ENCODE data around the gene SGCA. TPM values are rescaled to one million over a fixed set of nuclear protein-coding genes. Genes with fewer than 3 reads are reported as not detected.

SGCA gene
- total and polyA plus RNA-seq, 2 of the 13 experiments (the other 11 are each of a cell fraction or from before 2014, with no cell fraction given), result not detected

GRCh38 chr17:50149417-50150353, 16.1 kb upstream of the SGCA start (continued):
- TF ChIP-seq XBP1 (CRISPR knock-in tag; IDR thresholded peaks at IDR 0.05) (no peak), HOXD1 (CRISPR knock-in tag; IDR thresholded peaks at IDR 0.05) (no peak; the same call in 1 of the 2 replicates), HNRNPLL (IDR thresholded peaks at IDR 0.05; ENCODE audit: low read depth, low read length, poor library complexity, severe bottlenecking) (peak; percentile 99), SMAD9 (CRISPR knock-in tag; IDR thresholded peaks at IDR 0.05) (no peak), ZNF143 (CRISPR knock-in tag; IDR thresholded peaks at IDR 0.05) (no peak), FOXO4 (CRISPR knock-in tag; conservative IDR thresholded peaks at IDR 0.05) (peak; percentile 85; the same call in 1 of the 2 replicates), ZFP82 (CRISPR knock-in tag; IDR thresholded peaks at IDR 0.05; ENCODE audit: borderline replicate concordance) (no peak), SATB2 (CRISPR knock-in tag; IDR thresholded peaks at IDR 0.05) (peak; percentile 41; the same call in 1 of the 2 replicates), HOXA3 (CRISPR knock-in tag; IDR thresholded peaks at IDR 0.05) (peak; percentile 88), ERF (CRISPR knock-in tag; IDR thresholded peaks at IDR 0.05) (peak; percentile 47; the same call in 1 of the 2 replicates), MTF1 (CRISPR knock-in tag; IDR thresholded peaks at IDR 0.05) (no peak), ZNF552 (CRISPR knock-in tag; IDR thresholded peaks at IDR 0.05; ENCODE audit: borderline replicate concordance) (no peak), ZC3H4 (CRISPR knock-in tag; IDR thresholded peaks at IDR 0.05; ENCODE audit: borderline replicate concordance) (no peak), REXO4 (CRISPR knock-in tag; IDR thresholded peaks at IDR 0.05; ENCODE audit: borderline replicate concordance) (no peak), SUZ12 (IDR thresholded peaks at IDR 0.05; ENCODE audit: low read depth, low read length) (no peak), ZNF30 (CRISPR knock-in tag; IDR thresholded peaks at IDR 0.05) (no peak), ATM (IDR thresholded peaks at IDR 0.05; ENCODE audit: borderline replicate concordance) (no peak), ZNF33B (CRISPR knock-in tag; IDR thresholded peaks at IDR 0.05) (peak; percentile 24; the same call in 1 of the 2 replicates), TOE1 (CRISPR knock-in tag; IDR thresholded peaks at IDR 0.05) (no peak)
- TF ChIP-seq, protein P1, sequence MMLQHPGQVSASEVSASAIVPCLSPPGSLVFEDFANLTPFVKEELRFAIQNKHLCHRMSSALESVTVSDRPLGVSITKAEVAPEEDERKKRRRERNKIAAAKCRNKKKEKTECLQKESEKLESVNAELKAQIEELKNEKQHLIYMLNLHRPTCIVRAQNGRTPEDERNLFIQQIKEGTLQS (CRISPR knock-in tag; IDR thresholded peaks at IDR 0.05), result no peak
- TF ChIP-seq, protein P2, sequence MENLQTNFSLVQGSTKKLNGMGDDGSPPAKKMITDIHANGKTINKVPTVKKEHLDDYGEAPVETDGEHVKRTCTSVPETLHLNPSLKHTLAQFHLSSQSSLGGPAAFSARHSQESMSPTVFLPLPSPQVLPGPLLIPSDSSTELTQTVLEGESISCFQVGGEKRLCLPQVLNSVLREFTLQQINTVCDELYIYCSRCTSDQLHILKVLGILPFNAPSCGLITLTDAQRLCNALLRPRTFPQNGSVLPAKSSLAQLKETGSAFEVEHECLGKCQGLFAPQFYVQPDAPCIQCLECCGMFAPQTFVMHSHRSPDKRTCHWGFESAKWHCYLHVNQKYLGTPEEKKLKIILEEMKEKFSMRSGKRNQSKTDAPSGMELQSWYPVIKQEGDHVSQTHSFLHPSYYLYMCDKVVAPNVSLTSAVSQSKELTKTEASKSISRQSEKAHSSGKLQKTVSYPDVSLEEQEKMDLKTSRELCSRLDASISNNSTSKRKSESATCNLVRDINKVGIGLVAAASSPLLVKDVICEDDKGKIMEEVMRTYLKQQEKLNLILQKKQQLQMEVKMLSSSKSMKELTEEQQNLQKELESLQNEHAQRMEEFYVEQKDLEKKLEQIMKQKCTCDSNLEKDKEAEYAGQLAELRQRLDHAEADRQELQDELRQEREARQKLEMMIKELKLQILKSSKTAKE (CRISPR knock-in tag; IDR thresholded peaks at IDR 0.05; ENCODE audit: borderline replicate concordance), result no peak
- TF ChIP-seq, protein P3, sequence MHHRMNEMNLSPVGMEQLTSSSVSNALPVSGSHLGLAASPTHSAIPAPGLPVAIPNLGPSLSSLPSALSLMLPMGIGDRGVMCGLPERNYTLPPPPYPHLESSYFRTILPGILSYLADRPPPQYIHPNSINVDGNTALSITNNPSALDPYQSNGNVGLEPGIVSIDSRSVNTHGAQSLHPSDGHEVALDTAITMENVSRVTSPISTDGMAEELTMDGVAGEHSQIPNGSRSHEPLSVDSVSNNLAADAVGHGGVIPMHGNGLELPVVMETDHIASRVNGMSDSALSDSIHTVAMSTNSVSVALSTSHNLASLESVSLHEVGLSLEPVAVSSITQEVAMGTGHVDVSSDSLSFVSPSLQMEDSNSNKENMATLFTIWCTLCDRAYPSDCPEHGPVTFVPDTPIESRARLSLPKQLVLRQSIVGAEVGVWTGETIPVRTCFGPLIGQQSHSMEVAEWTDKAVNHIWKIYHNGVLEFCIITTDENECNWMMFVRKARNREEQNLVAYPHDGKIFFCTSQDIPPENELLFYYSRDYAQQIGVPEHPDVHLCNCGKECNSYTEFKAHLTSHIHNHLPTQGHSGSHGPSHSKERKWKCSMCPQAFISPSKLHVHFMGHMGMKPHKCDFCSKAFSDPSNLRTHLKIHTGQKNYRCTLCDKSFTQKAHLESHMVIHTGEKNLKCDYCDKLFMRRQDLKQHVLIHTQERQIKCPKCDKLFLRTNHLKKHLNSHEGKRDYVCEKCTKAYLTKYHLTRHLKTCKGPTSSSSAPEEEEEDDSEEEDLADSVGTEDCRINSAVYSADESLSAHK (CRISPR knock-in tag; IDR thresholded peaks at IDR 0.05; ENCODE audit: borderline replicate concordance), result no peak
